Stimulated activated CD4-positive, alpha-beta T cell treated with anti-CD3 and anti-CD28 coated beads, Interleukin-12 subunit alpha, Interleukin-12 subunit beta, amount 100 ng/mL, for 48 hours (primary cell): Measurements from ENCODE around the gene KANTR.

Experiments used
- DNase-seq, 3 donors: peaks; one replicate each; pipeline ENCODE4 v3.0.0-alpha.2; 2020; ENCODE audit warnings: low read depth in 2 of 3, low spot score in 1 of 3

The KANTR gene

DNA sequence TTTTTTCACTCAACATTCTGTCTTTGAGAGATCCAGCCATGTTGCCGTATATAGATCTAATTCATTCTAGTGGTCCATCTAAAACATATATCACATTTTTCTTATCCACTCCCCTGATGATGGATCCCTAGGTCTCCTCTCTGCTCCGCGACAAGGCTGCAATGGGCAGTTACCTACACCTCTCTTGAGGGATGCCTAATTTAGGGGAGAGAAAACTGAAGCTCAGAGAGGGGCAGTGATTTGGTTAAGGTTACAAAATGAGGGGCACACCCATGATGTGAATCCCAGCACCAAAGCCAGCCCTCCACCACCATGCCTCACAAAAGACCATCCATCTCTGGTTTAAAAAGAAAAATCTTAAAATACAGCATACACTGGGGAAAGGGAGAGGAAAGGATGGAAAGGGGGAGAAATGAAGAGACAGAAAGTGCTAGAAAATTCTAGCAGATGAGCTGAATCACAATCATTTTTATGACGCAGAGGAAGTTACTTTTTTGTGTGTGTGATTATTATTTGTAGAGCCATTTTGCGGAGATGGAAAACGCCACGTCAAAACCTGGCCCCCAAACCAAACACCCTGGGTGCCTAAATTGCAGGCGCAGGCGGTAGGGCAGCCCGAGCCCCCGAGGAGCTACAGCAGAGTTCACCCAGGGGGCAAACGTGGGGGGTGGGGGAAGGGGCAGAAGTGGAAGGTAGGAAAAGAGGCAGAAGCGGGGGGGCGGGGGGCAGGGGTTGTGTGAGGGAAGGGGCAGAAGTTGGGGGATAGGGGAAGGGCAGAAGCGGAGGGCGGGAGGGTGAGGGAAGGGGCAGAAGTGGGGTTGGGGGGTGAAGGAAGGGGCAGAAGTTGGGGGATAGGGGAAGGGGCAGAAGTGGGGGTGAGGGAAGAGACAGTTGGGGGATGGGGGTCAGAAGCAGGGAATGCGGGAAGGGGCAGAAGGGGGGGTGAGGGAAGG lies 13.0 kb upstream of the KANTR start:
- DNase-seq, result no peak

DNA sequence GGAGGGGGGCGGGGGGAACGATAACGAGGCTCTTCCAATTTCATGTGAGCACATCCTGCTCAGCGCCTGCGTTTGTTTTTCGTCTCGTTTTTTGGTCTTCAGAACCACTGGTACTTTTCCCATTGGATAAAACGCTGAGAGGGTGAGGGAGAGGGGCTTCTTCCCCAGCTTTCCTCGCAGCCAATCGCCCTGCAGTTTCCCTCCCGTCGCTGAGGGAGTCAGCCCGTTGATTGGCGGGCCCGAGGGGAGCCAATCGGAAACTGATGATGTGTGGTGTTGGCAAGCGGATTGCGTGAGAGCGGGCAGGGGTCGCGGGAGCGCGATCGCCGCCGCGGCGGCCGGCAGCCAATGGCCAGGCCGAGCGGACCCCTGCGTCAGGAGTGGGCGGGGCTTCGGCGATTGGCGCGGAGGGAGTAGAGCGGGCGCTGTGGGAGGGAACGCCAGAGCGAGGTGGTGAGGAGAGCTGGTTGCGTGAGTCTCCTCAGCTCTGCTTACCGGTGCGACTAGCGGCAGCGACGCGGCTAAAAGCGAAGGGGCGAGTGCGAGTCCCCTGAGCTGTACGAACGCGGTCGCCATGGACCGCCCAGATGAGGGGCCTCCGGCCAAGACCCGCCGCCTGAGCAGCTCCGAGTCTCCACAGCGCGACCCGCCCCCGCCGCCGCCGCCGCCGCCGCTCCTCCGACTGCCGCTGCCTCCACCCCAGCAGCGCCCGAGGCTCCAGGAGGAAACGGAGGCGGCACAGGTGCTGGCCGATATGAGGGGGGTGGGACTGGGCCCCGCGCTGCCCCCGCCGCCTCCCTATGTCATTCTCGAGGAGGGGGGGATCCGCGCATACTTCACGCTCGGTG lies 11.8 kb upstream of the KANTR start, which contains the start of gene TSPYL2:
TSPYL2 (plus strand) TSS at position 443 of the 848 bp plus-strand sequence; CDS start at position 575, 132 bp downstream.
- DNase-seq, result peak; percentile 78 to 90 (median 90)

DNA sequence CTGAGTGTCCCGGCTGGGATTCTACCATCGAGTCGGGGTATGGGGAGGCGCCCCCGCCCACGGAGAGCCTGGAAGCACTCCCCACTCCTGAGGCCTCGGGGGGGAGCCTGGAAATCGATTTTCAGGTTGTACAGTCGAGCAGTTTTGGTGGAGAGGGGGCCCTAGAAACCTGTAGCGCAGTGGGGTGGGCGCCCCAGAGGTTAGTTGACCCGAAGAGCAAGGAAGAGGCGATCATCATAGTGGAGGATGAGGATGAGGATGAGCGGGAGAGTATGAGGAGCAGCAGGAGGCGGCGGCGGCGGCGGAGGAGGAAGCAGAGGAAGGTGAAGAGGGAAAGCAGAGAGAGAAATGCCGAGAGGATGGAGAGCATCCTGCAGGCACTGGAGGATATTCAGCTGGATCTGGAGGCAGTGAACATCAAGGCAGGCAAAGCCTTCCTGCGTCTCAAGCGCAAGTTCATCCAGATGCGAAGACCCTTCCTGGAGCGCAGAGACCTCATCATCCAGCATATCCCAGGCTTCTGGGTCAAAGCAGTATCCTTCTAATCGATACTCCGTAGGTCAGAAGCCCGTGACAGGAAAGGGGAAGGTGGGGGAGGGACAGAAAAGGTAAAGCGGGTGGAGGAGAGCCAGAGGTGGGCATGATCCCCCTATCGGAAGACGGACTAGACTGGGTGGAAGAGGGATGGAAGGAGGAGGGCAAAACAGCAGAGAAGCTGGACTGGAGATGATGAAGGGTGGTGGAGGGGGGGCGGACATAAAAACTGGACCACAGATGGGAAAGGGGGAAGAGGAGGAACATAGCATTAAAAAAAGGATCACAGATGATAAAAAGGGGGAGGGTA lies 10.9 kb upstream of the KANTR start:
- no peak for DNase-seq

DNA sequence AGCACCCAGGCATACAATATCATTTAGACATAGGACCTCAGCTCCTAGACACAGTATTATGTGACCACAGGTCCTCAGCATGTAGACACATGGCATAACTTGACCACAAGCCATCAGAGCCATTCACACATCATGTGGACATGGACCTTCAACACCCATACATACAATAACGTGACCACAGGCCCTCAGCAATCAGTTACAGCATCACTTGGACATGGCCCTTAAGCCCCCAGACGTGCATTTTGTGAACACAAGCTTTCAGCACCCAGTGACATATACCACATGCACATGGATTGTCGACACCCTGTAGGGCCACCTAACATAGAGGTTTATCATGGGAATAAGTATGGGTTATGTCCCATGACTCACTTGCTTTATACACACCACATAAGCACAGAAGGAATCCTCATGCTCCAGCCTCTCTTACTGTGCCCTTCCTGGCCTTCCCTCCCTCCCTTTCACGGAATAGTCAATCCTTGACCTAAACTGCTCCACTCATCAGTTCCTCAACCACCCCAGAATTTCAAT lies 9.8 kb upstream of the KANTR start:
- DNase-seq, result no peak

DNA sequence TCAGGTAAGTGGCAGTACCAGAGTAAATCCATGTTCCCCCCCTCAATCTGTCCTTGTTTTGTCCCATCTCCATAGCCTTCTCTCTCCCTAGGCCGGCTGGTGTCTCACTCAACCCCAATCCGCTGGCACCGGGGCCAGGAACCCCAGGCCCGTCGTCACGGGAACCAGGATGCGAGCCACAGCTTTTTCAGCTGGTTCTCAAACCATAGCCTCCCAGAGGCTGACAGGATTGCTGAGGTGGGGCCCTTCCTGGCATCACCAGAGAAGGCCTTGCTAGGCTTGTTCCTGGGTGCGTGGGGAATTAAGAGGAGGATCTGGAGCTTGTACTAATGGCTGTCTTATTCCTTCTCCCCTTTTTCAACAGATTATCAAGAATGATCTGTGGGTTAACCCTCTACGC lies 9.1 kb upstream of the KANTR start:
- DNase-seq, result no peak

DNA sequence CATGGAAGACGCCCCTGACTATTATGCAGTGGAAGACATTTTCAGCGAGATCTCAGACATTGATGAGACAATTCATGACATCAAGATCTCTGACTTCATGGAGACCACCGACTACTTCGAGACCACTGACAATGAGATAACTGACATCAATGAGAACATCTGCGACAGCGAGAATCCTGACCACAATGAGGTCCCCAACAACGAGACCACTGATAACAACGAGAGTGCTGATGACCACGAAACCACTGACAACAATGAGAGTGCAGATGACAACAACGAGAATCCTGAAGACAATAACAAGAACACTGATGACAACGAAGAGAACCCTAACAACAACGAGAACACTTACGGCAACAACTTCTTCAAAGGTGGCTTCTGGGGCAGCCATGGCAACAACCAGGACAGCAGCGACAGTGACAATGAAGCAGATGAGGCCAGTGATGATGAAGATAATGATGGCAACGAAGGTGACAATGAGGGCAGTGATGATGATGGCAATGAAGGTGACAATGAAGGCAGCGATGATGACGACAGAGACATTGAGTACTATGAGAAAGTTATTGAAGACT lies 8.2 kb upstream of the KANTR start:
- no peak for DNase-seq

DNA sequence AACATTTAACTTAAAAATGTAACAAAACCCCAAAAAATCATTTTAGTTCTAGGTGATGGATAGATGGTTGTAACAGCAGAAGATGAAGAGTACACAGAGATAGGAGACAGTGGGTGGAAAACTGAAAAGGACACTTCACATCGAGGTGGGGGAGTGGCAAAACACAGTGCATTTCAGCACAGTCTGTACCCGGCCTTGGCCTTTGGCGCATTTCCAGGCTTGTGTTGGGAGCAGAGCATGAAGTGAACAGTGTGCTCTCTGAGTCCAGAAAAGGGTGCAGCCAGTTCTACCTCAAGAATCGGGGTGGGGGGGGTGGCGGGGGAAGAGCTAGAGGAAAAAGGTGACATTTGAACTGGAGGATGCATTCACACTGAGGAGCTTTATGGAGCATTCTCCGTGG lies 7.5 kb upstream of the KANTR start:
- DNase-seq, result no peak

DNA sequence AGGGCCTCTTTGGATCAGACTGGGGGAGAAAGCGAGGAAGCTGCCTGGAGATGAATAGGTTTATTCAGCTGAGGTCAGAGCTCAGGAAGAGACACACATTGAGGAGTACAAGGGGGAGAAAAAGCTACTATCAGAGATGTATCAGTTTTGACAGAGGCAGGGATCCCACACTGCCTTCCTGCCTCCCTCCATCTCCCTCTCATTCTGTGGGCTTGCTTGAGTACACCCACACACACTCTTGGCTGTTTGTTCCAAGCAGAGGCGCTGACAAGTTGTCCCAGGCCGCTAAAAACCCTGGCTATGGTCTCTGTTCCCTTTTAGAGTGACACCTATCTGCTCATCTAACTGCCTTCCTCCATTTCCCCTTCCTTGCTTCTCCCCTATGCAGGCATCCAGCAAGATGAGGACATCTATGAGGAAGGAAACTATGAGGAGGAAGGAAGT lies 6.5 kb upstream of the KANTR start:
- no peak for DNase-seq

DNA sequence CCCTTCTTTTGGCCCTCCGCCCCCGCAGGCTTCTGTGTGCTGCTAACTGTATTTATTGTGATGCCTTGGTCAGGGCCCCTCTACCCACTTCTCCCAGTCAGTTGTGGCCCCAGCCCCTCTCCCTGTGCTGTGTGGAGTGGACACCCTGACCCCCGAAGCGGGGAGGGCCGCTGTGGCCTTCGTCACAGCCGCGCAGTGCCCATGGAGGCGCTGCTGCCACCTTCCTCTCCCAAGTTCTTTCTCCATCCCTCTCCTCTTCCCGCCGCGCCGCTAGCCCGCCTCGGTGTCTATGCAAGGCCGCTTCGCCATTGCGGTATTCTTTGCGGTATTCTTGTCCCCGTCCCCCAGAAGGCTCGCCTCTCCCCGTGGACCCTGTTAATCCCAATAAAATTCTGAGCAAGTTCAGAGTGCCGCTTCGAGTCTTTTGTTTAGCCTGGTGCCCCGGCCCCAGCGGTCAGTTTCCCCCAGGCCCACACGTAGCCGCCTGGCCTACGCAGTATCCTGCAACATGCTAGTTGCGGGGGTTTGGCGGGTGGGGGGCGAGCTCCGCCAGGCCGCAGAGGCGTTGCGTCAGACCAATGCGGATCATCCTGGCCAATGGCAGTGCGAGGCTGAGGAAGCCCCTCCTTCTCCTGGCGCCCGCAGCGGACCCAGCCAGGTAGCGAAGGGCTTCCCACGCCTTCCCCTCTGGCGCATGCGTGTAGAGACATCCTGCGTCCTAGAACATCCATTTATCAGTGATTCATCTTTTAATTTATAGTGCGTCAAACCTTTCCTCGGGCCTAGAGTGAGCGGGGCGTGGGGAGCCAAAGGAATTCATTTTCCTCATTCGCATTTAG lies 5.6 kb upstream of the KANTR start:
- peak; percentile 59 to 60 (median 59) for DNase-seq

DNA sequence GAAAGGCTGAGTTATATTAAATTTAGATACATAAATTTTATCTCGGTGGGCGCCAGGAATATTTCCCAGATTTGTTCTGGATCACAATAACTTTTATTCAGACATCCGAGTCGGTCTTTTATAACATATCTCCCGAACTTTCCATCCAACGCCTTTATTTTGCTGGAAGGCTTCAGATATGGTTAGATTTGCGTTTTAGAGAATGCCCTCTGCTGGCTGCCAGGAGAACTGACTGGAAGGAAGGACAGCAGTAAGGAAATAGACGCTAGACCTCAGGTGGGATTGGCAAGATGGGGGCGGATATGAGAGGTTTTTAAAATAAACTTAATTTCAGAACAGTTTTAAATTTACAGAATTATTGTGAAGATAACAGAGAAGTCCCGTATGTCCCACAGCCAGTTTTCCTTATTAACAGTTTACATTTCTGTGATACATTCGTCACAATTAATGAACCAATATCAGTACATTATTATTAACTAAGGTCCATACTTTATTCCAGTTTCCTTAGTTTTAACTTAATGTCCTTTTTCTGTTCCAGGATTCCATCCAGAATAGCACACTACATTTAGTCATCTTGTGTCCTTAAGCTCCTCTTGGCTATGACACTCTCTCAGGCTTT lies 4.6 kb upstream of the KANTR start:
- peak in 1 of 3 donors; percentile 47 for DNase-seq

DNA sequence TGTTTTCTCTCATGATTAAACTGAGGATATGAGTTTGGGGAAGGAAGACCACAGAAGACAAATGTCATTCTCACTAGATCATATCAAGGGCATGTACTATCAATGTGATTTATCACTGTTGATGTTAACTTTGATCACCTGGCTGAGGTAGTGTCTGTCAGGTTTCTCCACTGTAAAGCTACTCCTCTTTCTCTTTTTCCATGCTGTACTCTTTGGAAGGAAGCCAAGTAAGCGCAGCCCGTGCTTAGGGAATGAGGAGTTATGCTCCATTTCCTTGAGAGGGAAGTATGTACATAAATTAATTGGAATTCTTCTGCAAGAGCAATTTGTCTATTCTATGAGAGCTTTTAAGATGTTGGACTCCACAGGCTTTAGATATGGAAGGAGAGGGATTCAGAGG lies 4.0 kb upstream of the KANTR start:
- no peak for DNase-seq

DNA sequence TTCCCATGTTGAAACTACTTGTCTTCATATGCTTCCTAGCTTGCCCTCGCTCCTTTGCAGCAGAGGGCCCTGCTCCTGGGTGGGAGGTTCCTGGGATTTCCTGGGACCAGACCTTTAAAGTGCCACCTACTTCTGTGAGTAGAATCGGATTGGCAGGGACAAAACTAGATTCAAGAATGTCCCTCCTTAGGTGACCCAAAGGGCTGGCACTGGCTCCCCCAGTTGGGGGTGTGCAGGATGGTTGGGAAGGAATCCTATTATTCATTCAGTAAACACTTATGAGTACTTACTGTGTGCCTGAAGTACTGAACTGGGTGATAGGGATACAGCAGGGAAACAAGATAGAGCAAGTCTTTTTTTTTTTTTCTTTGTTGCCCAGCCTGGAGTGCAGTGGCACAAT lies 2.6 kb upstream of the KANTR start:
- DNase-seq, result no peak

DNA sequence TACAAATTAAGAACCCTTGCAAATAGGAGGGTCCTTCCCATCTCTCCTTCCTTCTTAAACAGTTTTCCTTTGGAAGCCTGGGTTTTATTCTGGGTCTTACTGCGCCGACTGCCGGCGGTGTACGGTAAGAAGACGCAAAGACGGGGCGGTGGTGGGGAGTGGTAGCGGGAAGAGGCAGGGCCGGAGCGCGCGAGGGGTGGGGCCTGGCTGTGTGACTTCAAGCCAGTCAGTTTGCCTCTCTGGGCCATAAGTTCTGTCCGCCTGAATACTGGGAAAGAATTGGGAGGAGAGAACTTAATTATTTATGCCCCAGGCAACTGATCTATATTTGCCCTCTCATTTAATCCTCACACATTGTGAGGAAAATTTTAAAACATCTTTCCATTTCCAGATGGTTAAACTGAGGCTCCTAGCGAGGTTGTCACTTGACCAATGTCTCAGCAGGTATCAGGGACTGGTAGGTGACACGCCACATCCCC lies 726 bp upstream of the KANTR start:
- peak; percentile 55 to 72 (median 66) for DNase-seq

DNA sequence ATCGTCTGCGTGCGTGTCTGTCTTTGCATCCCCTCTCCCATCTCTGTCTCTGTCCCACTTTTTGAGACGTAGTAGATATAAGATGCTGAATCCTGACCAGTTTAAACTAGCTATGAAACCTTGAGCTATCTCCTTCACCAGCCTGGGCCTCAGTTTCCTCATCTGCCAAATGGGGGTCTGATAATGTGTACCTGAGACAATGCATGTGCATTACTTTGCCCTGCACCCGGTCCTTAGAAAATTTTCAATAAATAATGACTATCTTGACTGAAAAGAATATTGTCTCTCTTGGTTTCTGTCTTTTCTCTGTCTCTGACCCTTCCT lies 602 bp downstream of the KANTR start:
- no peak for DNase-seq

DNA sequence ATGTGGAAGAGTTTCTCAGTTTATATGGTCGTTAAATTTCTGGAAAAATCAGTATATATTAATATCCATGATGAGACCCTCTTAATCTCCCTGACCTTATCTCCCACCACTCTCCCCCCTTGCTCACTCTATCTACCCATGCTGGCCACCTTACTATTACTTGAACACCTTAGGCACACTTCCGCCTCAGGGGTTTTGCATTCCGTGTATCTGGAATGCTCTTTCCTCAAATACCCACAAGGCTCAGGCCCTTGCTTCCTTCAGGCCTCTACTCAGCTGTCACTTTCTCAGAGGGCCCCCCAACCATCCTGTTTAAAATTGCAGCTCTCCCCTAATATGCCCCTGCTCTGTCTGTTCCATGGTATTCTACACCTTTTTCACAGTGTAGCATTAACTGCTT lies 1.9 kb downstream of the KANTR start:
- no peak for DNase-seq

DNA sequence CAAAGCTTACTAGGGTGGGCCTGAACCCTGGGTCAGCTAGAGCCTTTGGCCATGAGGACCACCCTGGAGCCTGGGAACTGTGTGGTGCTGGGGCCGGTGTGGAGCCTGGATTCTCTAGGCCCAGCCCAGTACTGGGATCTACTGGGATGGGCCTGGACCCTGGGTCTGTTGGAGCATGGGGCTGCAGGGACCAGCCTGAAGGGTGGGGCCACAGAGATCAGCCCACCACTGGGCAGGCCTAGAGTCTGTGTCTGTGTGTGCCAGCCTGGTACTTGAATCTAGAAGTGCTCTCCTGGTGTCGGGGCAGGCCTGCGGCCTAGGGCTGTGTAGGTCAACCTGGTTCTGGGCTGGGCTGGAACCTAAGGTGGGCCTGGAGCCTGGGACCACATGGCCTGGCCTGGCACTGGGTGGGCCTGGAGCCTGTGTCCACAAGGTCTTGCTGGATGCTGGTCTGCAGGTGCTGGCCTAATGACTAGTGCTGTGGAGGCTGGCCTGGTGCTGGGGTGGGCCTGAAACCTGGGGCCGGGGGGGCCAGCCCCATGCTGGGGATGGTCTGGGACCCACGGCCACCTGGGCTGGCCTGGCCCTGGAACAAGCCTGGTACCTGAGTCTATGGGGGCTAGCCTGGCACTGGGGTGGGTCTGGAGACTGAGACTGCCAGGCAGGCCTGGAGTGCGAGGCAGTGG lies 21.1 kb downstream of the KANTR start:
- no peak for DNase-seq

DNA sequence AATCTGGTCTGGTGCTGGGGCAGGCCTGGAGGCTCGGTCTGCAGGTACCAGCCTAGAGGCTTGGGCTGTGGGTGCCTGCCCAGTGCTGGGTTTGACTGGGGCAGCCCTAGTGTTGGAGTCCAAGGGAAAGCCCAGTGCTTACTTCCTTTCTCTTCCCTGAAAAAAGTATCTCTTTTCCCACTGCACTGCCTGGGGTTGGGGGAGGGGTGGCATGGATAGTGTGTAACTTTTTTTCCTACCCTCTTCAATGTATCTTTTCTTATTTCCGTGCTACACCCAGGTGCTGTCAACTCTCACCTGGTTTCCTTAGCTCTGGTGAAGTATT lies 21.6 kb downstream of the KANTR start:
- no peak for DNase-seq

DNA sequence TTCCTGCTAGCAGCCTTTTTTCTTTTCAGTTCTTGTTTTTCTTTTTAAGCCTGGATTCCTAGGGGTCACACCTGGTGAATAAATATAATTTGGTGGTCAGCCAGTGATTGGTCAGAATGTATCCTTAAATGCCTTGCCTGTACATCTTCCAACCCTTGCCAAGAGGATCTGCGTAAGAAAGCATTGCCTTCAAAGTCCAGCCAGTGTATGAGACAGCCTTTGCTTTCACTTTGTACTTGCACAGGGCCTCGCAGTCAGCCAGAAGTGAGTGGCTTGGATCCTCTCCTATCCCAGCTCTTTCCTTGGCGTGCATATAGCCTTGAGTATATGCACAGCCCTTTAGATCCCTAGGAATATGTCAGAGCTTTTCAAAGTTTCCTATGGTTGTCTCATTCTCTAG lies 22.2 kb downstream of the KANTR start:
- no peak for DNase-seq

DNA sequence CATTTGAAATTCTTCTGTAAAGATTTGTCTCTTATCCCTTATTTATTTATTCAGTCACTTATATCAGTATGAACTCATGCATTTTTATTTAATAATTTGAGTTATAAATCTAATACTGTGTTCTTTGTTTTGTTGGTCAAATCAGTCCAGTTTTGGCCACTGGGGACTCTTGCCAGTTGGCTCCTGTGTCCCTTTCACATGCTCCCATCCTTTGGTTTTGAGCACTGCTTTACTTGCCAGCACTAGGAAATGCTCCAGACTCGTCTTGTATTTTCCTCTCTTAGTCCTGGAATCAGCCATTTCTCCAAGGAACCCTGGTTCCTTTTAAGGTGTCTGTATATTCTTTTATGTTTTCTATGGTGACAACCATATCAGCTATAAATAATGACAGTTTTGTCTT lies 28.1 kb downstream of the KANTR start:
- no peak for DNase-seq
